HEK293 (cell line): Measurements from ENCODE around the gene MDM2.
A peak's percentile ranks its signal among the peaks of the same experiment; 100 is the strongest.

Experiments used
- CTCF ChIA-PET: fragments of 350-600 bp; formaldehyde crosslinking; extraction: SDS; loops from one replicate; lab custom pipeline; 2021; ENCODE audit warnings: antibody characterized with exemption; lab: Yijun Ruan, JAX
- POLR2A ChIA-PET: fragments of 300-600 bp; formaldehyde crosslinking; extraction: SDS; loops from one replicate; lab custom pipeline; 2020; ENCODE audit warnings: antibody characterized with exemption, inconsistent platforms; lab: Yijun Ruan, JAX
- H3K27ac ChIP-seq: fragments of 200-500 bp; sonication (Bioruptor generic); 2 replicates; pipeline ENCODE4 v1.5.1; 2014; ENCODE audit warnings: low read depth, low read length, control low read depth, inconsistent platforms; ENCODE audit errors: extremely low read depth
- H3K36me3 ChIP-seq, 2 experiments: fragments of 200-500 bp in 1 of 2; sonication (Bioruptor generic) in 1 of 2; 1 replicate in 1 of 2; 2 replicates in 1 of 2; pipeline ENCODE4 v1.5.1; 2014 to 2017; ENCODE audit warnings: inconsistent platforms in 2 of 2, low read length in 2 of 2; ENCODE audit not compliant: control insufficient read depth in 2 of 2, insufficient read depth in 1 of 2
- H3K4me1 ChIP-seq: fragments of 200-500 bp; sonication (Bioruptor generic); 2 replicates; pipeline ENCODE4 v1.5.1; 2014; ENCODE audit warnings: mild to moderate bottlenecking, low read length, inconsistent platforms; ENCODE audit not compliant: control insufficient read depth, insufficient read depth
- H3K4me3 ChIP-seq: 2 replicates; pipeline ENCODE4 v1.5.1; 2011; ENCODE audit warnings: low read depth, mild to moderate bottlenecking, control low read depth, low read length, moderate library complexity
- H3K9me3 ChIP-seq: fragments of 200-500 bp; sonication (Bioruptor generic); 2 replicates; pipeline ENCODE4 v1.5.1; 2014; ENCODE audit warnings: low read depth, low read length, inconsistent platforms; ENCODE audit not compliant: control insufficient read depth, insufficient read depth
- AEBP2 ChIP-seq: fragments of 450-650 bp; formaldehyde crosslinking; IDR thresholded peaks from 2 replicates; pipeline ENCODE4 v1.5.1; 2016; ENCODE audit warnings: missing biosample characterization, missing genetic modification characterization, borderline replicate concordance
- FEZF1 ChIP-seq: fragments of 450-650 bp; formaldehyde crosslinking; IDR thresholded peaks from 2 replicates; pipeline ENCODE4 v1.5.1; 2016; ENCODE audit warnings: missing biosample characterization, missing genetic modification characterization
- MYNN ChIP-seq: fragments of 450-650 bp; formaldehyde crosslinking; IDR thresholded peaks from 2 replicates; pipeline ENCODE4 v1.5.1; 2016; ENCODE audit warnings: missing biosample characterization, missing genetic modification characterization, borderline replicate concordance
- OSR2 ChIP-seq: fragments of 450-650 bp; formaldehyde crosslinking; IDR thresholded peaks from 2 replicates; pipeline ENCODE4 v1.5.1; 2016; ENCODE audit warnings: missing biosample characterization, missing genetic modification characterization
- SCRT1 ChIP-seq: fragments of 450-650 bp; formaldehyde crosslinking; IDR thresholded peaks from 2 replicates; pipeline ENCODE4 v1.5.1; 2016; ENCODE audit warnings: missing biosample characterization, missing genetic modification characterization, borderline replicate concordance
- SCRT2 ChIP-seq: fragments of 450-650 bp; formaldehyde crosslinking; IDR thresholded peaks from 2 replicates; pipeline ENCODE4 v1.5.1; 2016; ENCODE audit warnings: missing biosample characterization, missing genetic modification characterization
- WT1 ChIP-seq: fragments of 450-650 bp; formaldehyde crosslinking; IDR thresholded peaks from 2 replicates; pipeline ENCODE4 v1.5.1; 2016; ENCODE audit warnings: missing biosample characterization, missing genetic modification characterization
- YY2 ChIP-seq: fragments of 450-650 bp; formaldehyde crosslinking; IDR thresholded peaks from 2 replicates; pipeline ENCODE4 v1.5.1; 2016; ENCODE audit warnings: missing biosample characterization, missing genetic modification characterization
- ZBTB17 ChIP-seq: fragments of 450-650 bp; formaldehyde crosslinking; IDR thresholded peaks from 2 replicates; pipeline ENCODE4 v1.5.1; 2016; ENCODE audit warnings: missing biosample characterization, missing genetic modification characterization
- ZBTB20 ChIP-seq: fragments of 450-650 bp; formaldehyde crosslinking; IDR thresholded peaks from 2 replicates; pipeline ENCODE4 v1.5.1; 2016; ENCODE audit warnings: missing biosample characterization, missing genetic modification characterization
- ZBTB44 ChIP-seq: fragments of 450-650 bp; IDR thresholded peaks from 2 replicates; pipeline ENCODE4 v1.5.1; 2018; ENCODE audit warnings: missing biosample characterization, mild to moderate bottlenecking, missing genetic modification characterization
- ZBTB48 ChIP-seq: fragments of 450-650 bp; formaldehyde crosslinking; IDR thresholded peaks from 2 replicates; pipeline ENCODE4 v1.5.1; 2016; ENCODE audit warnings: missing biosample characterization, missing genetic modification characterization
- ZFP69B ChIP-seq: fragments of 450-650 bp; formaldehyde crosslinking; IDR thresholded peaks from 2 replicates; pipeline ENCODE4 v1.5.1; 2016; ENCODE audit warnings: missing biosample characterization, missing genetic modification characterization
- ZIC2 ChIP-seq: fragments of 450-650 bp; formaldehyde crosslinking; IDR thresholded peaks from 2 replicates; pipeline ENCODE4 v1.5.1; 2016; ENCODE audit warnings: missing biosample characterization, missing genetic modification characterization
- ZNF24 ChIP-seq: fragments of 450-650 bp; formaldehyde crosslinking; IDR thresholded peaks from 2 replicates; pipeline ENCODE4 v1.5.1; 2016; ENCODE audit warnings: missing biosample characterization, missing genetic modification characterization
- ZNF311 ChIP-seq: fragments of 450-650 bp; formaldehyde crosslinking; IDR thresholded peaks from 2 replicates; pipeline ENCODE4 v1.5.1; 2017; ENCODE audit warnings: missing biosample characterization, missing genetic modification characterization, borderline replicate concordance
- ZNF324 ChIP-seq: fragments of 450-650 bp; formaldehyde crosslinking; IDR thresholded peaks from 2 replicates; pipeline ENCODE4 v1.5.1; 2016; ENCODE audit warnings: missing biosample characterization, missing genetic modification characterization
- ZNF341 ChIP-seq: fragments of 450-650 bp; formaldehyde crosslinking; IDR thresholded peaks from 2 replicates; pipeline ENCODE4; 2016; ENCODE audit warnings: low read depth, missing biosample characterization, missing genetic modification characterization
- ZNF433 ChIP-seq: fragments of 450-650 bp; formaldehyde crosslinking; IDR thresholded peaks from 2 replicates; pipeline ENCODE4 v1.5.1; 2016; ENCODE audit warnings: missing biosample characterization, missing genetic modification characterization, low read depth
- ZNF501 ChIP-seq: fragments of 450-650 bp; formaldehyde crosslinking; IDR thresholded peaks from 2 replicates; pipeline ENCODE4 v1.5.1; 2016; ENCODE audit warnings: missing biosample characterization, missing genetic modification characterization
- ZNF548 ChIP-seq: fragments of 450-650 bp; formaldehyde crosslinking; IDR thresholded peaks from 2 replicates; pipeline ENCODE4 v1.5.1; 2016; ENCODE audit warnings: missing biosample characterization, missing genetic modification characterization
- ZNF621 ChIP-seq: fragments of 450-650 bp; formaldehyde crosslinking; IDR thresholded peaks from 2 replicates; pipeline ENCODE4 v1.5.1; 2017; ENCODE audit warnings: missing biosample characterization, missing genetic modification characterization
- ZNF664 ChIP-seq: fragments of 450-650 bp; formaldehyde crosslinking; IDR thresholded peaks from 2 replicates; pipeline ENCODE4 v1.5.1; 2016; ENCODE audit warnings: missing biosample characterization, missing genetic modification characterization
- ZNF747 ChIP-seq: fragments of 450-650 bp; formaldehyde crosslinking; IDR thresholded peaks from 2 replicates; pipeline ENCODE4 v1.5.1; 2016; ENCODE audit warnings: missing biosample characterization, missing genetic modification characterization
- ZNF792 ChIP-seq: fragments of 450-650 bp; formaldehyde crosslinking; IDR thresholded peaks from 2 replicates; pipeline ENCODE4 v1.5.1; 2016; ENCODE audit warnings: missing biosample characterization, missing genetic modification characterization
- ZSCAN5A ChIP-seq: fragments of 450-650 bp; formaldehyde crosslinking; IDR thresholded peaks from 2 replicates; pipeline ENCODE4 v1.5.1; 2016; ENCODE audit warnings: missing biosample characterization, missing genetic modification characterization

The MDM2 gene

GRCh38 chr12:68867606-68868005 is 59.6 kb downstream of the MDM2 start:
- ChIA-PET CTCF (interaction anchor here (0.6 to 1.0 kb wide), 3 partner anchors 202 to 536 kb away, joined by 3 to 5 read pairs (median 3); no protein-coding TSS in a partner anchor), POLR2A (no interaction called here)
- no peaks in the 10 kb centered on the region for H3K36me3 ChIP-seq
- H3K9me3 ChIP-seq: no peaks in the 10 kb centered on the region
- H3K27ac ChIP-seq: no peak overlapping the region
- H3K4me1 ChIP-seq: 0 out of 2 replicates have a peak, but pooled peaks cover 6% of the 10 kb centered on the region
- TF ChIP-seq OSR2 (tag by site-specific recombination) (no peak), ZBTB48 (tag by site-specific recombination) (peak; percentile 67), ZNF501 (tag by site-specific recombination) (no peak), ZIC2 (tag by site-specific recombination) (peak; percentile 56; the same call in 1 of the 2 replicates), ZNF433 (no peak)
- H3K4me3 ChIP-seq: no peak overlapping the region

GRCh38 chr12:68868043-68868790 is 60.2 kb downstream of the MDM2 start:
- 0 out of 2 replicates have a peak, but pooled peaks cover 6% of the 10 kb centered on the region for H3K4me1 ChIP-seq
- CTCF ChIA-PET: interaction anchor here (0.6 to 1.1 kb wide), 5 partner anchors 38 to 536 kb away, joined by 3 to 5 read pairs (median 3); no protein-coding TSS in a partner anchor

GRCh38 chr12:68870011-68870410 is 62.0 kb downstream of the MDM2 start:
- Histone ChIP-seq H3K4me3 (no peak overlapping the region), H3K27ac (no peak overlapping the region), H3K36me3 (no peaks in the 10 kb centered on the region), H3K4me1 (0 out of 2 replicates have a peak, but pooled peaks cover 6% of the 10 kb centered on the region), H3K9me3 (no peaks in the 10 kb centered on the region)
- ChIA-PET CTCF (interaction anchor here (0.7 to 0.8 kb wide), 2 partner anchors 285 to 711 kb away, joined by 3 read pairs; no protein-coding TSS in a partner anchor), POLR2A (no interaction called here)
- TF ChIP-seq YY2 (tag by site-specific recombination) (no peak), ZBTB17 (tag by site-specific recombination) (no peak), ZNF548 (no peak), ZNF324 (no peak), ZNF664 (tag by site-specific recombination) (no peak), MYNN (tag by site-specific recombination) (no peak), ZBTB20 (tag by site-specific recombination) (no peak), ZNF747 (tag by site-specific recombination) (no peak), AEBP2 (tag by site-specific recombination) (no peak), ZFP69B (tag by site-specific recombination) (no peak), ZNF792 (tag by site-specific recombination) (no peak), FEZF1 (no peak), ZIC2 (tag by site-specific recombination) (no peak), WT1 (tag by site-specific recombination) (no peak), ZNF341 (no peak), ZNF621 (tag by site-specific recombination) (no peak), ZNF311 (tag by site-specific recombination) (no peak), ZNF433 (no peak)

More at GRCh38 chr12:68868043-68868790, 60.2 kb downstream of the MDM2 start:
- H3K4me3 ChIP-seq: no peak overlapping the region
- no peaks in the 10 kb centered on the region for H3K36me3 ChIP-seq
- no peaks in the 10 kb centered on the region for H3K9me3 ChIP-seq
- TF ChIP-seq SCRT2 (tag by site-specific recombination) (peak; percentile 87), ZSCAN5A (tag by site-specific recombination) (no peak), ZBTB44 (tag by site-specific recombination) (peak; percentile 48; the same call in 1 of the 2 replicates), SCRT1 (tag by site-specific recombination) (peak; percentile 69; the same call in 1 of the 2 replicates), ZNF24 (no peak)
- no peak overlapping the region for H3K27ac ChIP-seq
- POLR2A ChIA-PET: no interaction called here
